IPS DF 6.9 (cell line): ENCODE data around the gene CHERP.
"Not testable (repeated sequence)": the region's sequence is repeated elsewhere in the genome, so short reads cannot be mapped to it uniquely, and the experiment has no call there.

Experiments used
- DNase-seq: peaks from one replicate; pipeline ENCODE4 v3.0.0-alpha.2; 2013; ENCODE audit warnings: low read depth, low spot score
- H3K27ac ChIP-seq: one replicate; pipeline ENCODE4 v1.5.1; 2013; ENCODE audit warnings: low read length, control low read depth
- H3K27me3 ChIP-seq: 2 replicates; pipeline ENCODE4 v1.6.1; 2013; ENCODE audit warnings: mild to moderate bottlenecking, low read length; ENCODE audit not compliant: control insufficient read depth, insufficient read depth
- H3K36me3 ChIP-seq: 2 replicates; pipeline ENCODE4 v1.6.1; 2013; ENCODE audit warnings: low read length; ENCODE audit not compliant: control insufficient read depth, insufficient read depth
- H3K4me1 ChIP-seq: 2 replicates; pipeline ENCODE4 v1.6.1; 2013; ENCODE audit warnings: low read length; ENCODE audit not compliant: control insufficient read depth, insufficient read depth
- H3K4me3 ChIP-seq: 2 replicates; pipeline ENCODE4 v1.5.1; 2013; ENCODE audit warnings: mild to moderate bottlenecking, low read length
- H3K9me3 ChIP-seq: 2 replicates; pipeline ENCODE4 v1.6.1; 2013; ENCODE audit warnings: low read length, inconsistent platforms; ENCODE audit not compliant: control insufficient read depth, insufficient read depth
- WGBS: extraction: QIAGEN DNeasy Blood & Tissue Kit; methylation state at CpG from one replicate; pipeline ENCODE4 v1.1.7; 2013; ENCODE audit warnings: mixed read lengths, missing lambda C conversion rate; ENCODE audit not compliant: insufficient read length, insufficient coverage; 5-methylcytosine and 5-hydroxymethylcytosine counted together

CHERP gene

DNA sequence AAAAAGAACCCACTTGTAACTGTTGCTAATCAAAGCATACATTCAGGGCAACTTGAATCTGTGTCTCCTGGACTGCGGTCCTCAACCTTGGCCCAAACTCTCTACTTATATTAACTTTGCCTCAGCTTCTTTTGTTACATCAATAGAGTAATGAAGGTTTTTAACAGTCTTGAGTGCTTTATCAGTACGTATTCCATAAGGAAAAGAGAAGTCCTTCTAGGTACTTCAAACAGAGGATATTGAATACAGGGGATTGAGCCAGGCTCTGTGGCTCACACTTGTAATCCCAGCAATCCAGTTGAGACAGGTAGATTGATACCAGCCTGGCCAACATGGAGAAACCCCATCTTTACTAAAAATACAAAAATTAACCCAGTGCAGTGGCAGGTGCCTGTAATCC is 69.2 kb downstream of the CHERP start:
- Histone ChIP-seq H3K36me3 (no peaks in the 10 kb centered on the region), H3K27ac (no peak overlapping the region), H3K4me1 (peaks cover 1% of the 10 kb centered on the region; the same call in 1 of the 2 replicates), H3K27me3 (no peaks in the 10 kb centered on the region), H3K4me3 (no peak overlapping the region), H3K9me3 (no peaks in the 10 kb centered on the region)
- no peak for DNase-seq
- WGBS: no CpG with 5 or more reads among the region's 2 CpGs

DNA sequence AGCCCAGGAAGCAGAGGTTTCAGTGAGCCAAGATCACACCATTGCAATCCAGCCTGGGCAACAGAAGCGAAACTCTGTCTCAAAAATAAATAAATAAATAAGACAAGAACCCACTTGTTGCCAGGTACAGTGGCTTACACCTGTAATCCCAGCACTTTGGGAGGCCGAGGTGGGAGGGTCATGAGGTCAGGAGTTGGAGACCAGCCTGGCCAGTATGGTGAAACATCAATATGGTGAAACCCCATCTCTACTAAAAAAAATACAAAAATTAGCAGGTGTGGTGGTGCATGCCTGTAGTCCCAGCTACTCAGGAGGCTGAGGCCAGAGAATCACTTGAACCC is 69.7 kb downstream of the CHERP start:
- not testable (repeated sequence) for H3K27ac ChIP-seq
- no CpG with 5 or more reads among the region's 2 CpGs for WGBS

DNA sequence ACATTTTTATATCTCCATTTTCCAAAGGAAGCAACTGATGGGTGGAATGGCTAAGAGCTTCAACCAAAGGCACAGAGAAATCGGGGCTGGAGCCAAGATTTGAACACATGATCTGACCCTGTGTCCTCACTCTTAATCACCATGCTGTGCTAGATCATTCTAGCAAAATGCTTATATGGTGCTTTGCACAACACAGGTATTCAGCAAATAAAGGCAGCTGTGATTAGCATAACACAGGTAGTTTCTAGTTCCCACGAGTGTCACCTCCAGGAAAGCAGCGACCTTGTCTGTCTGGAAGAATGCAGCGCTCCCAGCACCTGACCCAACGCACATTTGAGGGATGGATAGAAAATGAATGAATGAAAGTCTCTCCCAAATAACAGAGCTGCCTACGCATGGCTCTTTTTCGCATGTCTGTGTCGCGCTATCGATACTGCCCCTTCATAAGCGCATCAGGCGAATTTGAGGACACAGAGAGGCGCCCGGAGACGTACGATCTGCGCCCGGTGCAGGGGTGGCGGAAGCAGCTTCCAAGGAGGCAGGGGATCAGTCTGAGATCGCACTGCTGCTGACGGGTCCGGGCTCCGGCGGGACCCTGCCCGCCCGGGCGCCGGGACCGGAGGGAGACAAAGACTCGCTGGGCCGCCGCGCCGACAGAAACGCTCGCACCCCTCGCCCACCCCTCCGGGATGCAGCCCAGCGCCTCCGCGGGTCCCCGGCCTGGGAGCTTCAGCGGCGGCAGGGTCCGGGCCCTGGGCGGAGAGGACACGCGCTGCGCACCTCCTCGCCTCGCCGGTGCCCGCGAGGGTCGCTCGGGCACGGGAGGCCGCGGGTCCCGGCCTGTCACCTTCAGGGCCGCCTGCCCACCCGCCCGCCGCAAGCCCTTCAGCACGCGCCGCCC is 71.1 kb downstream of the CHERP start:
- Histone ChIP-seq H3K9me3 (no peaks in the 10 kb centered on the region), H3K36me3 (no peaks in the 10 kb centered on the region), H3K27ac (no peak overlapping the region), H3K4me3 (peak overlapping the region; percentile 94), H3K4me1 (peaks cover 1% of the 10 kb centered on the region; the same call in 1 of the 2 replicates), H3K27me3 (no peaks in the 10 kb centered on the region)
- WGBS: no CpG with 5 or more reads among the region's 67 CpGs
- no peak for DNase-seq

More for the DNA sequence above, 69.7 kb downstream of the CHERP start:
- H3K4me3 ChIP-seq: peak overlapping the region; percentile 54; the same call in 1 of the 2 replicates
- H3K9me3 ChIP-seq, H3K27me3 ChIP-seq, H3K4me1 ChIP-seq, DNase-seq, H3K36me3 ChIP-seq: not testable (repeated sequence)

DNA sequence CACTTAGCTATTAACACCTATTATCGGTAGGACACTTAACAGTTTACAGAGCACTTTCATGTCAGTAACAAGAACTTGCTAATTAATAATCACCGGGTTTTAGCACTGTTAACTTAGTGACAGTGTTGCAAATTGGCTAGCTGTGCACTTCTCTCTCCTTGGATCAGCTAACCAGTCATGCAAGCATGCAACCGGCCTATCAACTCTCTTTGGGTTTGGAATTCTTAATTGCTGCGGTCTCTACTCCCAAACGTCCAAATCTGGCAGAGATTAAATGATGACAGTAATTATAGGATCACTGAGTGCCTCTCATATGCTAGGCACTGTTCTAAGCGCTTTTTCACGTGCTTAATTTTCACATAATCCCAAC is 71.7 kb downstream of the CHERP start:
- WGBS: no CpG with 5 or more reads among the region's 7 CpGs
- no peak for DNase-seq
- H3K36me3 ChIP-seq: no peaks in the 10 kb centered on the region
- peaks cover 1% of the 10 kb centered on the region; the same call in 1 of the 2 replicates for H3K4me1 ChIP-seq
- H3K4me3 ChIP-seq: no peak overlapping the region; the same call in 1 of the 2 replicates
- H3K27ac ChIP-seq: no peak overlapping the region
- H3K9me3 ChIP-seq: no peaks in the 10 kb centered on the region
- H3K27me3 ChIP-seq: no peaks in the 10 kb centered on the region
